ENCODE measurements around the gene LZTS2. TPM values are rescaled to one million over a fixed set of nuclear protein-coding genes. Genes with fewer than 3 reads are reported as not detected.

The LZTS2 gene
- total RNA-seq, 1 experiment from 2014 or later = 93.0 TPM

- intact Hi-C loops (cut with micrococcal nuclease) = no loop called here
- ATAC-seq (no peak), DNase-seq (ENCODE audit: low read depth, low spot score) (no peak)
- ChIA-PET RAD21 (ENCODE audit: low non-redundant PET in 1 of 2, low total read pairs in 2 of 2, uncharacterized antibody in 2 of 2, unreplicated experiment in 2 of 2) (no interaction called here), POLR2A (interaction anchor here (3.6 kb wide), 1 partner anchor 10 kb away, joined by 33 read pairs; no protein-coding TSS in a partner anchor), CTCF (interaction anchor here (1.5 to 6.1 kb wide), 5 partner anchors 7 to 89 kb away, joined by 3 to 118 read pairs (median 104); partner anchors contain the start of gene KAZALD1)
- no peak for TF ChIP-seq EZH2phosphoT487 (IDR thresholded peaks at IDR 0.05; ENCODE audit: borderline replicate concordance)
- TF ChIP-seq SP1 (IDR thresholded peaks at IDR 0.05; ENCODE audit: low read depth) = no peak
- no peak for TF ChIP-seq EZH2 (IDR thresholded peaks at IDR 0.05)
- TF ChIP-seq SIN3A (IDR thresholded peaks at IDR 0.05; ENCODE audit: low read depth) = no peak
- no peak for TF ChIP-seq TCF7L2 (IDR thresholded peaks at IDR 0.05; ENCODE audit: borderline replicate concordance, extremely low read depth, insufficient read depth, insufficient read length)
- no peak for TF ChIP-seq MAX (IDR thresholded peaks at IDR 0.05)
- TF ChIP-seq SRF (IDR thresholded peaks at IDR 0.05; ENCODE audit: low read depth) = no peak
- no peak for TF ChIP-seq POLR2AphosphoS5 (IDR thresholded peaks at IDR 0.05; ENCODE audit: low read depth, low read length)
- TF ChIP-seq ZNF274 (IDR thresholded peaks at IDR 0.05; ENCODE audit: low read depth, low read length) = no peak
- no peak for TF ChIP-seq CBX3 (IDR thresholded peaks at IDR 0.05; ENCODE audit: low read depth)
- no peak for TF ChIP-seq ZFX (IDR thresholded peaks at IDR 0.05)
- no peak for TF ChIP-seq CTCF (IDR thresholded peaks at IDR 0.05 in 2 of 3, conservative IDR thresholded peaks at IDR 0.05 in 1 of 3; ENCODE audit: borderline replicate concordance in 1 of 3, insufficient read depth in 1 of 3, low read depth in 2 of 3, low read length in 2 of 3)
- no peak for TF ChIP-seq POLR2A (IDR thresholded peaks at IDR 0.05; ENCODE audit: borderline replicate concordance, extremely low read depth, insufficient read depth, insufficient read length)
- TF ChIP-seq REST (IDR thresholded peaks at IDR 0.05; ENCODE audit: low read depth) = no peak
- H3K9me3 ChIP-seq (ENCODE audit: control insufficient read depth in 1 of 2, insufficient read depth in 1 of 2, low read depth in 1 of 2, low read length in 2 of 2) = no peaks in the 10 kb centered on the region
- H3K27ac ChIP-seq (ENCODE audit: low read depth, low read length) = no peak overlapping the region
- H3K36me3 ChIP-seq (ENCODE audit: control insufficient read depth in 1 of 2, insufficient read depth in 2 of 2, low read length in 2 of 2) = peaks cover 9 to 30% of the 10 kb centered on the region in 2 experiments; a peak in 3 of 4 replicates
- H3K9me2 ChIP-seq (ENCODE audit: insufficient read depth) = no peaks in the 10 kb centered on the region
- no peaks in the 10 kb centered on the region for H3K27me3 ChIP-seq (ENCODE audit: insufficient read depth, low read length)
- 0 out of 2 replicates have a peak overlapping the region, but pooled peaks have one; percentile 43 for H3K4me2 ChIP-seq (ENCODE audit: low read length)
- no peak overlapping the region for H3K9ac ChIP-seq (ENCODE audit: low read length)
- no peak overlapping the region for H3K4me3 ChIP-seq (replicated peaks in 1 of 2; ENCODE audit: low read depth in 1 of 2, low read length in 2 of 2)
- BruUV-seq (replicated peaks) = no TSS peak
- H2AFZ ChIP-seq (ENCODE audit: low read depth, low read length, poor library complexity, severe bottlenecking) = no peak overlapping the region
- peaks cover 18 to 36% of the 10 kb centered on the region in 2 experiments for H3K4me1 ChIP-seq (ENCODE audit: control insufficient read depth in 1 of 2, insufficient read depth in 2 of 2, low read length in 2 of 2)
- peaks cover 86% of the 10 kb centered on the region for H3K79me2 ChIP-seq (ENCODE audit: insufficient read depth, low read length)
- H4K20me1 ChIP-seq (ENCODE audit: insufficient read depth) = no peaks in the 10 kb centered on the region
Measured at GRCh38 chr10:101053516-101053915, 53.9 kb downstream of the LZTS2 start.
